HEK293T (cell line): ENCODE data around the gene OR51B4.

ENCODE experiments used
- CTCF ChIA-PET: fragments of 350-600 bp; formaldehyde crosslinking; extraction: SDS; loops from one replicate; lab custom pipeline; 2021; ENCODE audit warnings: antibody characterized with exemption, inconsistent platforms; lab: Yijun Ruan, JAX
- POLR2A ChIA-PET: fragments of 350-600 bp; formaldehyde crosslinking; extraction: SDS; loops from one replicate; lab custom pipeline; 2020; ENCODE audit warnings: antibody characterized with exemption, inconsistent platforms; lab: Yijun Ruan, JAX
- DNase-seq: peaks from one replicate; pipeline ENCODE4 v3.0.0; 2012; ENCODE audit warnings: mixed read lengths; ENCODE audit errors: extremely low spot score
- ARNT ChIP-seq: fragments of 450-650 bp; IDR thresholded peaks from 2 replicates; pipeline ENCODE4 v1.6.1; 2017; ENCODE audit warnings: mild to moderate bottlenecking
- BHLHE40 ChIP-seq: fragments of 450-650 bp; IDR thresholded peaks from 2 replicates; pipeline ENCODE4 v1.6.1; 2016; ENCODE audit warnings: mild to moderate bottlenecking, moderate library complexity, borderline replicate concordance
- CTBP1 ChIP-seq: fragments of 450-650 bp; IDR thresholded peaks from 2 replicates; pipeline ENCODE4 v1.6.1; 2016; ENCODE audit warnings: borderline replicate concordance
- ELF4 ChIP-seq: fragments of 450-650 bp; IDR thresholded peaks from 2 replicates; pipeline ENCODE4 v1.6.1; 2017; ENCODE audit warnings: antibody characterized with exemption
- FOXA1 ChIP-seq: fragments of 450-650 bp; IDR thresholded peaks from 2 replicates; pipeline ENCODE4 v1.6.1; 2016; ENCODE audit warnings: mild to moderate bottlenecking
- FOXK2 ChIP-seq: fragments of 450-650 bp; IDR thresholded peaks from 2 replicates; pipeline ENCODE4 v1.6.1; 2016; ENCODE audit warnings: mild to moderate bottlenecking
- FOXM1 ChIP-seq: fragments of 450-650 bp; IDR thresholded peaks from 2 replicates; pipeline ENCODE4 v1.6.1; 2017; ENCODE audit warnings: mild to moderate bottlenecking, borderline replicate concordance
- HDGF ChIP-seq: fragments of 450-650 bp; IDR thresholded peaks from 2 replicates; pipeline ENCODE4 v1.6.1; 2017; ENCODE audit warnings: antibody characterized with exemption, borderline replicate concordance
- L3MBTL2 ChIP-seq: fragments of 450-650 bp; conservative IDR thresholded peaks from 2 replicates; pipeline ENCODE4 v1.6.1; 2016; ENCODE audit warnings: mild to moderate bottlenecking
- LEF1 ChIP-seq: fragments of 450-650 bp; IDR thresholded peaks from 2 replicates; pipeline ENCODE4 v1.6.1; 2017; ENCODE audit warnings: mild to moderate bottlenecking, borderline replicate concordance
- NFRKB ChIP-seq: fragments of 450-650 bp; IDR thresholded peaks from 2 replicates; pipeline ENCODE4 v1.6.1; 2016; ENCODE audit warnings: mild to moderate bottlenecking, moderate library complexity
- PKNOX1 ChIP-seq: fragments of 450-650 bp; IDR thresholded peaks from 2 replicates; pipeline ENCODE4 v1.6.1; 2016
- SP1 ChIP-seq: fragments of 450-650 bp; IDR thresholded peaks from 2 replicates; pipeline ENCODE4 v1.6.1; 2017
- SUZ12 ChIP-seq: fragments of 450-650 bp; IDR thresholded peaks from 2 replicates; pipeline ENCODE4 v1.6.1; 2016; ENCODE audit warnings: mild to moderate bottlenecking
- TARDBP ChIP-seq: fragments of 450-650 bp; IDR thresholded peaks from 2 replicates; pipeline ENCODE4 v1.6.1; 2016
- ZNF384 ChIP-seq: fragments of 450-650 bp; IDR thresholded peaks from 2 replicates; pipeline ENCODE4 v1.6.1; 2016

The OR51B4 gene

GRCh38 chr11:5301846-5302245 is at the start of gene OR51B4:
OR51B4 (minus strand) TSS chr11:5301946; CDS start chr11:5301946, 0 bp downstream.
- no peak for TF ChIP-seq SP1
- TF ChIP-seq BHLHE40: no peak
- no peak for TF ChIP-seq TARDBP
- TF ChIP-seq FOXM1: no peak
- TF ChIP-seq FOXK2: no peak
- TF ChIP-seq ZNF384: no peak
- TF ChIP-seq FOXA1: no peak
- no peak for TF ChIP-seq ELF4
- TF ChIP-seq HDGF: no peak
- no peak for TF ChIP-seq SUZ12
- ChIA-PET POLR2A (no interaction called here), CTCF (no interaction called here)
- no peak for DNase-seq

- POLR2A ChIA-PET: no interaction called here
- DNase-seq: no peak
- TF ChIP-seq FOXM1: no peak
- no peak for TF ChIP-seq SP1
- TF ChIP-seq HDGF: no peak
- no peak for TF ChIP-seq NFRKB
- CTCF ChIA-PET: no interaction called here
These were observed 49.5 kb upstream of the OR51B4 start, which contains the start of gene OR51B6 for GRCh38 chr11:5351208-5351607. OR51B6 (plus strand) TSS chr11:5351508; CDS start chr11:5351508, 0 bp downstream.

- TF ChIP-seq LEF1: no peak
- TF ChIP-seq BHLHE40: no peak
- no peak for TF ChIP-seq ZNF384
- no peak for TF ChIP-seq HDGF
- no peak for TF ChIP-seq NFRKB
- no peak for TF ChIP-seq ARNT
- no peak for TF ChIP-seq FOXK2
- no peak for TF ChIP-seq PKNOX1
- no peak for TF ChIP-seq SP1
- no peak for TF ChIP-seq ELF4
- TF ChIP-seq FOXM1: no peak
- TF ChIP-seq CTBP1: no peak
- POLR2A ChIA-PET: no interaction called here
- CTCF ChIA-PET: no interaction called here
- no peak for DNase-seq
These were observed 47.8 kb upstream of the OR51B4 start for GRCh38 chr11:5349550-5349949.

GRCh38 chr11:5348551-5349194 is 46.9 kb upstream of the OR51B4 start:
- CTCF ChIA-PET: no interaction called here
- no peak for TF ChIP-seq SP1
- no peak for TF ChIP-seq LEF1
- no peak for TF ChIP-seq BHLHE40
- TF ChIP-seq NFRKB: no peak
- TF ChIP-seq ELF4: no peak
- TF ChIP-seq ARNT: no peak
- TF ChIP-seq TARDBP: no peak
- TF ChIP-seq CTBP1: no peak
- no peak for TF ChIP-seq FOXA1
- no peak for TF ChIP-seq FOXM1
- no peak for TF ChIP-seq ZNF384
- TF ChIP-seq SUZ12: no peak
- no peak for TF ChIP-seq PKNOX1
- TF ChIP-seq HDGF: no peak
- TF ChIP-seq L3MBTL2: no peak
- TF ChIP-seq FOXK2: no peak
- POLR2A ChIA-PET: no interaction called here
- no peak for DNase-seq

GRCh38 chr11:5345831-5346230 is 44.1 kb upstream of the OR51B4 start:
- TF ChIP-seq ZNF384 (no peak), SUZ12 (no peak), ARNT (no peak), SP1 (no peak), L3MBTL2 (no peak), LEF1 (no peak), ELF4 (no peak)
- DNase-seq: no peak

GRCh38 chr11:5343474-5344335 is 42.0 kb upstream of the OR51B4 start, which contains the start of gene OR51B5:
OR51B5 (minus strand) TSS chr11:5343524; CDS start chr11:5343524, 0 bp downstream.
- ChIA-PET POLR2A (no interaction called here), CTCF (no interaction called here)
- no peak for DNase-seq
- TF ChIP-seq FOXM1 (no peak), ARNT (no peak), CTBP1 (no peak), LEF1 (no peak)

More at GRCh38 chr11:5345831-5346230, 44.1 kb upstream of the OR51B4 start:
- POLR2A ChIA-PET: no interaction called here
- CTCF ChIA-PET: no interaction called here
